HG03378 (cell line): ENCODE results near the gene PRSS22.

Experiments
- ATAC-seq: cut with Tn5 transposase; IDR thresholded peaks from one replicate; pipeline ENCODE4 v1.9.1; 2021; ENCODE audit warnings: mild to moderate bottlenecking, moderate library complexity; ENCODE audit not compliant: unreplicated experiment

PRSS22 gene

DNA sequence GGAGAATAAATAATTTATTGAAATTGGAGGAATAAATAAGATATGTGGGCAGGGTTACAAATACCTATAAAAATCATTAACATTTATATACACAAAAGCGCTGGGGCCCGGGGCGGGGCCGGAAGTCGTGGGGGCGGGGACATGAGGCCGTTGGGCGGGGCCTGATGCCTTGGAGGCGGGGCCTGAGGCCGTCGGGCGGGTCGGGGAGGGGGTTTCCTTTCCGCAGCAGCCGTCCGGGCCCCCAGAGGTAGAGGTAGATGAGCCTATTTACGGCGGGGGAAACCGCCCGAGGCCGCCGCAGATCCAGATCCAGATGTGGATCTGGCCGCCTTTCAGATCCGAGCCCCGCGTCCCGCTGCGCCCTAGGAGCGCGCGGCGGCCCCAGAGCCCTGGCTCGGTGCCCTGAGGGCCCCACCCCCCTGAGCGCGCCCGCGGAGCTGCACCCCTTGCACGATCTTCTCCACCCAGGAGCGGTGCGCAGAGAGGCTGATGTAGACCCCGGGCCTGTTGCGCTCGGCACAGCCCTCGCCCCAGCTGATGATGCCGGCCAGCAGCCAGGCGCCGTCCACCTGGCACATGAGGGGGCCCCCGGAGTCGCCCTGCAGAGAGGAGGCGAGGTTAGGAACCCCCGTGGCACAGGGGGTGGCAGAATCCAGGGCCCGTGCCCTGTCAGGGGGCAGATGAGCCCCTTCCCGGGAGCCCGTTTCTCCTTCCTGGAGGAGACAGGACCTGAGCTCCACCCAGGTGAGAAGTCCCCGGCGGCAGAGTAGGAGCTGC, 5.1 kb downstream of the PRSS22 start:
- no peak for ATAC-seq

DNA sequence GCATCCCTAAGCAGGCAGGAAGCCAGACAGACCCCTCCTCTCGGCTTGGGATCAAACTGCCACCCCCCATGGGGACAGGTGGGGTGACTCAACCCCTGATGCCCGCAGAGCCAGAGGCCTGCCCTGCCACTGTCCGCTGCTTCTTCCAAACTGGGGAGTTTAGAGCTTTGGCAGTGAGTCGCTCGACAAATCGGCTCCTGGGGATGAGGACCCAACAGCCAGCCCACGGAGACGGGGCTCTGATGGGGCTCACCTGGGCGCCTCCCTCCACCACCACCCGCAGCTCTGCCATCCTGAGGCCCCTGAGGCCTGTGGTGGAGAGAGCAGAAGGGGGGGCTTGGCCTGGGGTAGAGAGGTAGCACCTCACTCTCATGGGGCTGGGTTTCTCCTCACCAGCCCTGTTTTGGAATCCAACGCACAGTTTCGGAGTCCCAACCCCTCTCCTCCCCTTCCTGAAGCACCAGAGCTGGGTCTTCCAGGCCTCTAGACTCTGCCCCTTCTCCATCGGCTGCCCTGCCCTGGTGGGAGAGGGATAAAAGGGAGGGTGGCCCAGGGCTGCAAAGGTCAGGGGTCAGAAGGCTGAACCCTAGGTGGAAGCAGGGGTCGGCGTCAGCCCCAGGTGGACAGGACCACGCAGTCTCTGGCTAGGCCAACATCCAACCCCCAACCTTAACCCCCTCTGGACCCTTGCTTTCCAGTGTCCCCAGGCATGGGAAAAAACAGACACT, 5.8 kb downstream of the PRSS22 start:
- ATAC-seq = no peak

DNA sequence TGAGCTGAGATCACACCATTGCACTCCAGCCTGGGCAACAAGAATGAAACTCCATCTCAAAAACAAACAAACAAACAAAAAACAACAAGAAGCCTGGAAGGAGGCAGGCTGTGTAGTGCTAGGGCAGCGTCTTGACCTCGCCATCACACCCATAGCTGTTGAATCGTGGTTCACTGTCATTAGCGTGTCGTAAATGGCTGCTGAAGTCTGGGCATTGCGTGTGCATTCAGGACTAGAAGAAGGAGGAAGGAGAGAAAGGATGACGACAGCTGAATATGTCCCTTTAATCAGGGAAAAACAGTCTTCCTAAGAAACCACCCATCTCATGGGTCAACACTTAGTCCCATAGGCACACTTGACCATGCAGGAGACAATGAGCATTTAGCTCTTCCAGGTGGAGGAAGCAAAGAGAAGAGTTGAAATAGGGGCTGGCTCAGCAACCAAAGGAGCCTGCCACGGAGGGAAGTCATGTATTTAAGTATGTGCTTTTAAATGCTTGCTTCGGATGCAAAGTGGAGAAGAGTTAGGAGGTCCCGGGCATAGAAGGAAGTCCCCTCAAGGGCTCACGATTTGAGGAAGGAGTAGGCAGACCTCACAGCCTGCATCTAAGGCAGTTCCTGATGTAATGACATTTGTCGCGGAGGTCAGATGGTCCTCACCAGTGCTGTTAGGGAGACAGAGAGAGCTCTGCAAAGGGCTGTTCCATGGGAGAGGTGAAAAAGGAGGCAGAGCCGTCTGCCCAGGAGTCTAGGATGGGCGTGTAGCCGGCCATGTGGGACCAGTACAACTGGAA, 8.8 kb downstream of the PRSS22 start:
- ATAC-seq = no peak

DNA sequence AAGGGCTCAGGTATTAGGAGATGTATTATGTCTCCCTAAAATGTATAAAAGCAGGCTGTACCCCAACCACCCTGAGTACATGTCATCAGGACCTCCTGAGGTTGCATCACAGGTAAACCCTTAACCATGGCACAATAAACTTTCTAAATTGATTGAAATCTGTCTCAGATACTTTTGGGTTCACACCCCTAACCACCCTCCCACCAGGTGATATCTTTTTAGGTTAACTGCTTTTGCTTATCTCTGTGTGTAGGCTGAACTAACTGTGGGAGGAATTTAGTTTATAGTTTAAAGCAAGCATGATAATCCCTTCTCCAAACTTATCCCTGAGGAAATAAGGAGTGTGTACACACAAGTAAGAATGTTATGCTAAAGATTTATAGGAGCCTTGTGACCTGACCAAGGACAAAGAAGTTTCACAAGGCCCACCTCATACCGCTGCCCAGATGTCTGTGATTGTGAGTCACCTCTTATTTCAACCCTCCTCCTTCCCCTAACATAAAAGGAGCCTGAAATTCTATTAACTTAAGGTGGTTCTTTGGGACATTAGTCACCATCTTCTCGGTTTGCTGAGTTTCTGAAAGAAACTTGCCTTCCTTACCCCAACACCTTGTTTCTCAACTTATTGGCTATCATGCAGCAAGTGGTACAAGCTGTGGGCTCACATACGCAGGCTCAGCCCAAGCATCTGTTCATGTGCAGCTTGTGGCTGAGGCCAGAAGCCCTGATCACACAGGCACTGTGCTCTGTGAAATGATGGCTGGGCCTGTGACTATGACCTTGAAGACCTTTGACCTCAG, 11.3 kb downstream of the PRSS22 start:
- ATAC-seq = no peak

DNA sequence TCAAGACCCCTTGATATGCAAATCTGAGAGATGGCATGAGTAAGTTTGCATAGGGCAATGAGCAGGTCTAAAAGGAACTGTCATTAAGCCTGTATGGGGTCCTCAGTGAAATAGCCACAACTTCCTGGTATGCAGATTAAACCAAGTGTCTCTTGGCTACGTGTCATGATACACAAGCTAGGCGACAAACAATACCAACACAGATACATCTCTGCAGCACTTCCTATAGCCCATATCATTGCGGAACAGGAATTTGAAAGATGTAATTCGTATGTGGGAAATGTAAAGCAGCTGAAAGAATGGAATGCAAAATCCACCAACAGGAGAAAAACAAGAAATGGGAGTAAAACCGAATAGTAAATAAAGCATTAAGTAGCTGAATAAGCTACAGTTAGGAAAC, 12.9 kb downstream of the PRSS22 start:
- no peak for ATAC-seq

DNA sequence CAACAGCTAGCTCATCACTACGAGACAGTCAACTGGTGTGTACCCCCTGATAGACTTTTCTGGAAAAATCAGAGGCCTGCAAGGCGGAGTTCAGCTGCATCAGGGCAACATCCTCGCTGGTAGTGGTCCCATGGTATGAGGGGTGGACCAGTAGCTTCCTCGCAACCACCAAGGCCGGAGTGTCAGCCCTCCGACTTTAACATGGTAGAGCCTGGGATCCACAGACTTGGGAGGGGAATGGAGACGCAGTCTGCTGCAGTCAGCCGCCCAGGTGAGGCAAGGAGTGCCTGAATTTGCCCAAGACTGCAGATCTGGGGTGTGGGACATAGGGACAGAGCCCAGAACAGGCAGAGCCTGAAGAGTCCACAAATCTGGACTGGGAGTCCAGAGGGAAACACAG, 14.4 kb downstream of the PRSS22 start:
- no peak for ATAC-seq

DNA sequence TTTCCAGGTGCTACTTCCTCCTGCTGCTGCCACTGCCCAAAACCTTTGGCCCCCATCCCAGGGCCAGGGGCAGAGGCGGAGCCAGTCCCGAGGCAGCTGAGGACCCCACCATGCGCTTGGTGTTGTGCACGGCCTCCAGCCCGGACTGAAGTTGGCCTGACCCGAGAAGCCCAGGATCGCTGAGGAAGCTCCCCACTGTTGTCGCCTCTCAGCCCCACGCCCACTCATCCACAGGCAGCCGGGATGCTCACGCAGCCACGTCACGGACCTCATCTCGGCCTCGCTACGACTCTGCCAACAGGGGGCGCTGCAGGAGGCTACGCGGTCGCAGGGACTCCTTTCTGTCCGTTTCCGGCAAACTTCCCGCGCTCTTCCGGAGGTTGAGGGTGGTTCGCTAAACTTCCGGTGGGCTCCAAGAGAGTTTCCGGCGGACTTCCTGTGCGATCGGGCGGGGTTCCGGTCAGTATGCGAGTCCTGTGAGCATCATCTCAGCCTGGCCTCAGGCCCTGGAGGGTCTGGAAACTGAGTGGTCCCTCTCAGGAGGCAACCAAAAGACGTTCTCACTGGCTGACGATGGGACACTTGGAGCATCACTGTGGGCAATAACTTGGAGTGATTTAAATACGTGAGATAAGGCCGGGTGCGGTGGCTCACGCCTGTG, 15.5 kb downstream of the PRSS22 start:
- ATAC-seq = no peak

DNA sequence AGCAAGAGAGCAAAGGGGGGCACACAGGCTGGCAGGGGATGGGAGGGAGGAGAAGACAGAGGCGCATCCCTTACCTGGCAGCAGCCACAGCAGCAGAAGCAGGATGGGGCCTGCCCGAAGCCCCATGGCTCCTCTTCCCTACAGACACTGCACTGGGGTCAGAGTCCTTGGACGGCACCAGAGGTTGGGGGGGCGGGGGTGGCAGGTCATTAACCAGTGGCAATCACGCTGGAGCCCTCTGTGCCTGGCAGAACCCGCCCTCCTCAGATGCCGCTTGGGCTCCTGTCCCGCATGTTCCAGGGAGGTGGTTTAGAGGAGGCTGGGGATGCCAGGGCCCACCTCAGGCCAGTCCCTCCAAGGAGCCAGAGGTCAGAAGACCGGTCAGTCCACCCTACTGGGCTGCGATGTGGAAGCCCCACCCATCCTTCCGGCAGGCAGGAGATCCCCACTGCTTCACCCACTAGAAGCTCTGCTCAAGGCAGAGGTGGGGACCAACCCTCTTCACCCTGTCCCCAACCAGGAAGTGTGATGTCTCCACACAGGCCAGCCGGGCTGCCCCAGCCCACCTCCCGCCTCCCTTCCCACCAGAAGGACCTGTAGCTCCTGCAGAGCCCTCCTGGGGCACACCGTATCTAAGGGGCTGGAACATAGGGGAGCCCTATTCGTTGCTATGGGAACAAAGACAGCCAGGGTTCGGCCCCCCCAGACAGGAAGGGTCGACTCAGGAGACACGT, 16.2 kb downstream of the PRSS22 start:
- ATAC-seq = no peak

DNA sequence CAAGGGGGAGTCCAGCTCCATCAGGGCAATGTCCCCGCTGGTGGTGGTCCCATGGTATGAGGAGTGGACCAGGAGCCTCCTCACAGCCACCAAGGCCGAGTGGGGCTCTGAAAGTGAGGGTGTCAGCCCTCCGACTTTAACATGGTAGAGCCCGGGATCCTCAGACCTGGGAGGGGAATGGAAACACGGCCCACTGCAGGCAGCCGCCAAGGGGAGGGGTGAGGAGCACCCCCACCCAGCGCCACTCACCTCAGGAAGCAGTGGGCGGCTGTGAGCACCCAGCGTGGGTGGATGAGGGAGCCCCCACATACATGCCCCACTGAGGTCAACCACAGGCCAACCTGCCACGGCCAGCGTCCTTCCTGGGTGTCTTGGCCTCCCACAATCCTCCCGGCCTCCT, 17.1 kb downstream of the PRSS22 start:
- ATAC-seq = no peak

DNA sequence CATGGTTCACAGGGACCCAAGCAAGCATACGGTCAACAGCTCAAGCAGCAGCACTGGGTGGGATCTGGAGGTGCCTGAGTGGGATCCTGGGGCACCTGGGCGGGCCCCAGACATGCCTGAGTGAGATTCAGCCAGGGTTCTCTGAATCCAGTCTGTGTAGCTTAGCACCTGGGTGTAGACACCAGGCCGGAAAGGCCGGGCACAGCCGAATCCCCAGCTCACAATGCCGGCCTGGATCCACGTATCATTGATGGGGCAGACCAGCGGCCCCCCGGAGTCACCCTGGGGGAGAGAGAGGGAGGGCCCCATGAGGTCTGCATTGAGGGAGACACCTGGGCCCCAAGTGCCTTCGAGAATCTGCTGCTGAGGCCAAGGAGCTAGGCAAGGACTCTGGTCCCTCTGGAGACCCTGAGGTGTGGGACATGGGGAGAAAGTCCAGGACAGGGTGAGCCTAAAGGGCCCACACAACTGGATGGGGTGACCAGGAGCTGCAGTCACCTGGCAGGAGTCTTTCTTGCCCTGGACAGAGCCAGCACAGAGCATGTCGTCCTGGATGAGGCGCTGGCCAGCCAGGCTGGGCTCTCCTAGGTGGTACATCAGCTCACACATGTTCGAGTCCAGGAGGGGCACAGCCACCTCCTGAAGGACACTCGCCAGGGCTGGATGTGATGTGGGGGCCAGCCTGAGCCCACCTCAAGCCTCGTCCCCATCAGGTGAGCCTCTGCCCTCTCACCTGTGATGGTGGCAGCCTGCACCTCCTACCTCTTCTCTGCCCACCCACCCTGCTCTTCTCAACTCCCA, 18.1 kb downstream of the PRSS22 start:
- no peak for ATAC-seq

DNA sequence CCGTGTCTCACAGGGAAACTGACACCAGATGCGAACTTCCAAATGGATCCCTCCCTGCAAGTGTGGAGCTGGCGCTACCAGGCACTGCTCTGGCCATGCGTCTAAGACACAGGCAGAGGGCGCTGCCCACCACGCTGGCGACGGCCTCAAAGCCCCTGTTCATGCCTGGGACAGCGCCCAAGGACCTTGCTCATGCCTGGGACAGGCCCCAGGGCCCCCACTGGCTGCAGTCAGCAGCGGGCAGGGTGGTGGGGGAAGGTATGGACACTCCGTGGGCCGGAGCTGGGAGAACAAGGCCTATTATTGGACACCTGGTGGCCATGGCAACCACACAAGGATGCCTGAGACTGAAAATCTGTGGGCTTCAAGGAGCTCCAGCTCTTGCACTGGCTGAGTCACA, 19.0 kb downstream of the PRSS22 start:
- ATAC-seq = no peak

DNA sequence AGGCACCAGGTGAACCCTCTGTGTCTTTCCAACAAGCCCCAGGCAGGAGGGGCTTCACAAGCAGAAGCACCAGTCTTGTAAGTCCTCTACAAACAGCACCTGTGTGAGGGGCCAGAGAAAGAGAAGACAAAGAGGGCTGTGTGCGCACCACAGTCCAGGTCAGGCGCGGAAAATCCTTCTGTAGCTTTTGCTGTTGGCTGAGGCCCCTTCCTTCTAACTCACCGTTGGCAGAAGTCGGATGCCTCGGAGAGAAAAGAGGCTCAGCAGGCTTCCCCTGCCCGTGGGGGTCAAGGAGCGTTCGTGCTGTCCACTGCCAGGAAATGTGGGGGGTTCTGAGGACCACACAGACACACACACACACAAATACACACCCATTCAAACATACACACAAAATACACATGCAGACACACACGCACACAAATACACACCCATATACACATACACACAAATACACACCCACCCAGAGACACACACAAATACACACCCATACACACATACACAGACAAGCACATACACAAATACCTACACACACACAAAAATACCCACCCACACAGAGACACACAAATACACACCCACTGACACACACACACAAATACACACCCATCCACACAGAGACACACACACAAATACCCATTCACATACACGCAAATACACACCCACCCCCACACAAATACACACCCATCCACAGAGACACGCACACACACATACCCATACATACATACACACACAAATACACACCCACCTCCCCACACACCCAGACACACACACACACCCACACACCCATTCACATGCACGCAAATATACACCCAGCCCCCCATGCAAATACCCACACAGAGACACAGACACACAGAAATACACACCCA, 21.1 kb downstream of the PRSS22 start:
- no peak for ATAC-seq

DNA sequence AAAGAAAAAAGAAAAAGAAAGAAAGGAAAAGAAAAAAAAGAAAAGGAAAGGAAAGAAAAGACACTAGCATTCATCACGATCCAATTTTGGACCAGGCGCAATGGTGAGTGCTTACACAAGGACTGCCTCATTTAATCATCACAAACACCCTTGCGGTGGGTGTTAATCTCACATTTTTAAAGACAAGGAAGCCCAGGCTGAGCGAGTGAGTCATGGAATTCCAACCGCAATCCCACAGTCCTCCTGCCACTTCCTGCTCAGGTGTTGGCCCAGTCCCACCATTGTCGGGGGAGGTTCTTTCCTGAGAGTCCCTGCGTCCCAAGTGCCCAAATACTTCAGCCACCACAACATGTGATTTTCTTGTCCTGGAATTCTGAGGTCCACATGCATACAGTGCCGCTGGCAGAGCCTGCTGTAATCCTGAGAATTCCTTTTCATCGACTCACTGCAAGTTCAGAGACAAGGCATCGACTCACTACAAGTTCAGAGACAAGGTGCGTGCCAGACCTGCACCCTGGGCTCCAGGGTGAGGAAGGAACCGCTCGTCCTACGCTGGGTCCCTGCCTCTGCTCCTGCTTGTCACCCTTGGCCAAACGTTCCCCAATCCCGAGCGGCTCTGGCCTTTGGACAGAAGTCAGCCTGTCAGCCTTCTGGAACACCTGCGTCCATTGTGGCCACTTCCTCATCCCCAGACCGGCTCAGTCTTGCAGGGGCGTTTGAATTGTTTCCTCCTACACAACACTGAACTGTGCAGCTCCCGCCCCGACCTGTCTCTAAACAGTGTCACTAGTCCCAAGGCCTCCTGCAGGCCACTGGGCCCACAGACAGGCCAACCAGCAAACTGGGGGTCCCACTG, 22.1 kb downstream of the PRSS22 start:
- ATAC-seq = no peak

DNA sequence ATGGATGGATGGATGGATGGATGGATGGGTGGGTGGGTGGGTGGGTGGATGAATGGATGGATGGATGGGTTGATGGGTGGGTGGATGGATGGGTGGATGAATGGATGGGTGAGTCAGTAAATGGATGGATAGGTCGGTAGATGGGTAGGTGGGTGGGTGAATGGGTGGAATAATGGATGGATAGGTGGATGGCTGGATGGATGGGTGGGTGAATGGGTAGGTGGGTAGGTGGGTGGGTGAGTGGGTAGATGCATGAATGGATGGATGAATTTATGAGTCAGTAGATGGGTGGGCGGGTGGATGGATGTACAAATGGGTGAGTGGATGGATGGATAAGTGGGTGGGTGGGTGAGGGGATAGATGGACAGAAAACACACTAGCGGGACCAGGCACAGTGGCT, 23.0 kb downstream of the PRSS22 start:
- ATAC-seq = no peak

DNA sequence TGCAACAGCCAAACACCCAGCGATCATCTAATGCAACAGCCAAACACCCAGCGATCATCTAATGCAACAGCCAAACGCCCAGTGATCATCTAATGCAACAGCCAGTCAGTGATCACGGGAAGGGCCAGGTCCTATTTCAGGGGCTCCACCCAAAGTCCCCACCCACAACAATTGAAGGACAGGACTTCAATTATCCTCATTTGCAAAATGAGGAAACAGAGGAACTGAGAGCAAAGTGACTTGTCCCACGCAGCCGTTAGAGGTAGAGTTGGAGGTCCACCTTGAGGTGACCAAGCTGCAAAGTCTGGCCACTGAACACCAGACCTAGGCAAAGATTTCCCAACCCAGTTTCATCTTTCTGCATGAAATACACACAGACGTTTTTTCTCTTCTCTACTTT, 24.2 kb downstream of the PRSS22 start:
- ATAC-seq = no peak

DNA sequence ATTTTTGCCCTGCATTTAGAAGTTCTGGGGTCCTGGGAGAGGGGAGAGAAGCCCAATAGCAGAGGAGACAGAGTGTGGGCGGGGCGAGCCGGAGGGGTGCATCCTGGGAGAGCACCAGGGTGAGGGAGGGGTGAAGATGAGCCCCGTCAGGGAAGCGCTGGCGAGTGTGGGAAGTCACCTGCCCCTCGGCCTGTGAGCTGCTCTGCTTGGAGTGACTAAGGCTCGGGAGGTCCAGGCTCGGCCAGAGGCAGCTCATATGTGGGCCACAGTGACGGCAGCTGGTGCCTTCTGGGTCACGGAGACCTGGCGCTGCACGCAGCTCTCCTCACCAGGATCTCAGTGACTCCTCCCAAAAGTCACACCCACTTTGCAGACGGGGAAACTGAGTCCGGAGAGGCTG, 26.8 kb downstream of the PRSS22 start:
- ATAC-seq = no peak

DNA sequence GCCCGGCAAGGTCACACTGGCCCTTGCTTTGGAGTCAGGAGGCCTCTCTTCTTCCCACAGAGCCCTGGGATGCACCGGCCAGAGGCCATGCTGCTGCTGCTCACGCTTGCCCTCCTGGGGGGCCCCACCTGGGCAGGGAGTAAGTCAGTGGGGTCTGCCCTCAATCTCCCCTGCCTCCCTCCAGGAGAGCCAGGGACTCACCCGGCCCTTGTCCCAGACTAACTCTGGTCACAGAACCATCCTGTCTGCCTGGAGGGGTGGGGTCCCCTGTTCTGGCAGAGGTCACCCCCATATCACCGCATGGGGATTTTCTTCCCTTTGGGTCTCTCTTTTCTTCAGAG, 27.6 kb downstream of the PRSS22 start:
- ATAC-seq = no peak
